WTC11 (cell line): ENCODE measurements around the gene ATP5ME. TPM values are rescaled to one million over a fixed set of nuclear protein-coding genes. Genes with fewer than 3 reads are reported as not detected.
"Not testable (repeated sequence)": the region's sequence is repeated elsewhere in the genome, so short reads cannot be mapped to it uniquely, and the experiment has no call there.

Experiments used
- ATAC-seq: fragments of 200-7000 bp; cut with Tn5 transposase; 2 replicates; pipeline ENCODE4 v1.10.0; 2021; ENCODE audit warnings: mild to moderate bottlenecking, moderate library complexity
- CTCF ChIA-PET: fragments of 300-600 bp; sonication (Branson Sonifier 250); formaldehyde crosslinking; loops from one replicate; lab custom pipeline; 2021; ENCODE audit warnings: antibody characterized with exemption; lab: Charles Lee
- POLR2A ChIA-PET: fragments of 350-600 bp; sonication (Branson Sonifier 250); formaldehyde crosslinking; loops from one replicate; lab custom pipeline; 2021; ENCODE audit warnings: antibody characterized with exemption; lab: Charles Lee
- DNase-seq: peaks from one replicate; pipeline ENCODE4 v3.0.0; 2021; ENCODE audit warnings: low spot score
- H3K27ac Mint-ChIP-seq: 2 replicates; pipeline ENCODE4 v1.8.0; 2021; ENCODE audit warnings: mixed read lengths
- H3K27me3 Mint-ChIP-seq: 2 replicates; pipeline ENCODE4 v1.8.0; 2021; ENCODE audit warnings: low read depth, mild to moderate bottlenecking, moderate library complexity, mixed read lengths
- H3K36me3 Mint-ChIP-seq: 2 replicates; pipeline ENCODE4 v1.8.0; 2021; ENCODE audit warnings: mixed read lengths
- H3K4me1 Mint-ChIP-seq: 2 replicates; pipeline ENCODE4 v1.8.0; 2022; ENCODE audit warnings: mixed read lengths
- H3K4me3 Mint-ChIP-seq: 2 replicates; pipeline ENCODE4 v1.8.0; 2021; ENCODE audit warnings: mild to moderate bottlenecking, moderate library complexity, mixed read lengths
- H3K9me3 Mint-ChIP-seq: 2 replicates; pipeline ENCODE4 v1.8.0; 2021; ENCODE audit warnings: mixed read lengths
- ATF6 ChIP-seq: sonication (generic); formaldehyde crosslinking; IDR thresholded peaks from 2 replicates; pipeline ENCODE4 v1.8.1; 2023; ENCODE audit warnings: mild to moderate bottlenecking, missing genetic modification reagents
- E2F4 ChIP-seq: sonication (generic); formaldehyde crosslinking; IDR thresholded peaks from 2 replicates; pipeline ENCODE4 v1.8.1; 2022; ENCODE audit warnings: low read depth, mild to moderate bottlenecking, moderate library complexity, missing genetic modification reagents, borderline replicate concordance
- GRHL2 ChIP-seq: fragments of 250-450 bp; sonication (Bioruptor Pico); IDR thresholded peaks from 2 replicates; pipeline ENCODE4 v1.8.0; 2022; ENCODE audit warnings: mild to moderate bottlenecking, moderate library complexity; ENCODE audit not compliant: insufficient replicate concordance, severe bottlenecking
- IRF1 ChIP-seq: sonication (generic); formaldehyde crosslinking; IDR thresholded peaks from 2 replicates; pipeline ENCODE4 v1.8.0; 2023; ENCODE audit warnings: missing genetic modification reagents
- JAZF1 ChIP-seq: fragments of 250-450 bp; sonication (Bioruptor Pico); IDR thresholded peaks from 2 replicates; pipeline ENCODE4 v1.9.0; 2021; ENCODE audit warnings: moderate library complexity, mild to moderate bottlenecking, inconsistent platforms
- MYBL2 ChIP-seq: sonication (generic); formaldehyde crosslinking; IDR thresholded peaks from 2 replicates; pipeline ENCODE4 v1.8.1; 2023; ENCODE audit warnings: mild to moderate bottlenecking, moderate library complexity, missing genetic modification reagents
- NR1H2 ChIP-seq: sonication (generic); formaldehyde crosslinking; IDR thresholded peaks from 2 replicates; pipeline ENCODE4 v1.9.0; 2021; ENCODE audit warnings: mild to moderate bottlenecking, moderate library complexity, missing genetic modification reagents
- PRDM15 ChIP-seq: sonication (generic); formaldehyde crosslinking; IDR thresholded peaks from 2 replicates; pipeline ENCODE4 v1.8.0; 2022; ENCODE audit warnings: missing genetic modification reagents
- ZMAT4 ChIP-seq: fragments of 250-450 bp; sonication (Bioruptor Pico); IDR thresholded peaks from 2 replicates; pipeline ENCODE4 v1.9.0; 2021; ENCODE audit warnings: mild to moderate bottlenecking
- ZNF281 ChIP-seq: sonication (generic); formaldehyde crosslinking; IDR thresholded peaks from 2 replicates; pipeline ENCODE4 v1.8.0; 2023; ENCODE audit warnings: mild to moderate bottlenecking, missing genetic modification reagents
- ZNF396 ChIP-seq: fragments of 250-450 bp; sonication (Bioruptor Pico); IDR thresholded peaks from 2 replicates; pipeline ENCODE4 v1.8.0; 2021; ENCODE audit warnings: mild to moderate bottlenecking, moderate library complexity, borderline replicate concordance
- ZNF416 ChIP-seq: fragments of 250-450 bp; sonication (Bioruptor Pico); IDR thresholded peaks from 2 replicates; pipeline ENCODE4 v1.9.0; 2021; ENCODE audit warnings: mild to moderate bottlenecking, inconsistent platforms
- ZNF423 ChIP-seq: fragments of 250-450 bp; sonication (Bioruptor Pico); IDR thresholded peaks from 2 replicates; pipeline ENCODE4 v2.1.2; 2022; ENCODE audit warnings: mild to moderate bottlenecking, moderate library complexity
- ZNF671 ChIP-seq: fragments of 250-450 bp; sonication (Bioruptor Pico); IDR thresholded peaks from 2 replicates; pipeline ENCODE4 v1.8.0; 2021; ENCODE audit warnings: mild to moderate bottlenecking
- total RNA-seq: library from RNA; stranded (reverse); gene quantifications from 3 replicates; pipeline ENCODE4 v1.2.3, GENCODE V29; 2021

ATP5ME gene
- total RNA-seq, 1 experiment from 2014 or later = 468 TPM

- TF ChIP-seq E2F4 (CRISPR knock-in tag) = no peak
These were observed 37.4 kb downstream of the ATP5ME start (continued) for GRCh38 chr4:636628-637159.

GRCh38 chr4:635851-636627, 38.0 kb downstream of the ATP5ME start:
- Mint-ChIP-seq H3K9me3 (peaks cover 27% of the 10 kb centered on the region), H3K36me3 (peaks cover 6% of the 10 kb centered on the region; the same call in 1 of the 2 replicates), H3K27ac (no peak overlapping the region), H3K27me3 (peaks cover 7% of the 10 kb centered on the region), H3K4me3 (no peak overlapping the region), H3K4me1 (no peaks in the 10 kb centered on the region)
- DNase-seq = peak; percentile 6
- no peak for TF ChIP-seq ZNF281 (CRISPR knock-in tag)
- TF ChIP-seq ZMAT4 = no peak
- no peak for TF ChIP-seq MYBL2 (CRISPR knock-in tag)
- TF ChIP-seq ZNF396 (CRISPR knock-in tag) = no peak
- TF ChIP-seq PRDM15 = no peak
- TF ChIP-seq ZNF671 (CRISPR knock-in tag) = no peak
- ChIA-PET CTCF (no interaction called here), POLR2A (no interaction called here)
- ATAC-seq = no peak

GRCh38 chr4:635066-635835, 38.8 kb downstream of the ATP5ME start:
- peaks cover 22% of the 10 kb centered on the region for H3K9me3 Mint-ChIP-seq
- H3K27me3 Mint-ChIP-seq, H3K36me3 Mint-ChIP-seq, H3K27ac Mint-ChIP-seq, CTCF ChIA-PET, ATAC-seq, DNase-seq, POLR2A ChIA-PET, H3K4me3 Mint-ChIP-seq, H3K4me1 Mint-ChIP-seq: not testable (repeated sequence)

- POLR2A ChIA-PET = no interaction called here
- DNase-seq (peak; percentile 5), ATAC-seq (no peak)
- Mint-ChIP-seq H3K4me3 (no peak overlapping the region), H3K27me3 (peaks cover 7% of the 10 kb centered on the region), H3K4me1 (no peaks in the 10 kb centered on the region), H3K36me3 (peaks cover 6% of the 10 kb centered on the region; the same call in 1 of the 2 replicates), H3K27ac (no peak overlapping the region), H3K9me3 (peaks cover 22% of the 10 kb centered on the region)
- CTCF ChIA-PET = interaction anchor here (0.6 kb wide), 1 partner anchor 28 kb away, joined by 3 read pairs; no protein-coding TSS in a partner anchor
- TF ChIP-seq ZNF416 (CRISPR knock-in tag) = no peak
- TF ChIP-seq ZNF671 (CRISPR knock-in tag) = no peak
- TF ChIP-seq IRF1 = no peak
- no peak for TF ChIP-seq JAZF1 (CRISPR knock-in tag)
- TF ChIP-seq NR1H2 = no peak
- no peak for TF ChIP-seq ATF6 (CRISPR knock-in tag)
- TF ChIP-seq GRHL2 (CRISPR knock-in tag) = no peak
- TF ChIP-seq ZNF423 (CRISPR knock-in tag) = no peak
These were observed 39.5 kb downstream of the ATP5ME start for GRCh38 chr4:634599-634985.
